Duodenal mucosa (tissue), 2 donors: ENCODE results near the gene SEMG1.

ENCODE experiments used
- H3K27ac ChIP-seq: one replicate; pipeline ENCODE4 v1.7.0; 2013; ENCODE audit warnings: low read depth, low read length
- H3K27me3 ChIP-seq, 2 donors: one replicate each; pipeline ENCODE4 v1.7.0; 2013; ENCODE audit warnings: low read length in 2 of 2, control low read depth in 1 of 2; ENCODE audit not compliant: insufficient read depth in 2 of 2, control insufficient read depth in 1 of 2
- H3K36me3 ChIP-seq, 2 donors: one replicate each; pipeline ENCODE4 v1.7.0; 2013; ENCODE audit warnings: low read length in 2 of 2, control low read depth in 1 of 2; ENCODE audit not compliant: insufficient read depth in 2 of 2, control insufficient read depth in 1 of 2
- H3K4me1 ChIP-seq, 2 donors: one replicate each; pipeline ENCODE4 v1.7.0; 2013; ENCODE audit warnings: low read length in 2 of 2, control low read depth in 1 of 2; ENCODE audit not compliant: insufficient read depth in 2 of 2, control insufficient read depth in 1 of 2
- H3K4me3 ChIP-seq, 2 donors: one replicate each; pipeline ENCODE4 v1.7.0; 2013; ENCODE audit warnings: low read length in 2 of 2, low read depth in 1 of 2
- H3K9ac ChIP-seq, 2 donors: one replicate each; pipeline ENCODE4 v1.7.0; 2013; ENCODE audit warnings: low read length in 2 of 2, low read depth in 1 of 2
- H3K9me3 ChIP-seq, 2 donors: one replicate each; pipeline ENCODE4 v1.7.0; 2013; ENCODE audit warnings: low read length in 2 of 2, control low read depth in 1 of 2; ENCODE audit not compliant: control insufficient read depth in 1 of 2

SEMG1 gene

DNA sequence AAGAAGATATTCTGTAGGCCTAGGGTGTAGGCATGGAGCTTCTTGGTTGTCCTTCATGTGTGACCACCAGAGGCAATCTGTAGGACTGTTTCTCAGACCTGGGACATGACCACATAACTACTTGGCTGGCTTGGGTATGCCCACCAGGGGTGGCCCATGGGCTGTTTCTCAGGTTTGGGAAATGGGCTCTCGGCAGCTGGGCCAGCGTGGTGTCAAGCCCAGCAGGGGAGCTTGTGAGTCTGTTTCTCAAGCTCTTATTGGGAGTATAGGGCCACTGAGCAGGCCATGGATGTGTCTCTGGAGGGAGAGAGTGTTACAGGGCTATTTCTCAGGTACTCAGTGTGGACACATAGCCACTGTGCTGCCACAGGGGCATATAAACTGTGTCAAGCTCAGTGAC, 11.8 kb downstream of the SEMG1 start:
- H3K36me3 ChIP-seq = no peaks in the 10 kb centered on the region
- H3K9me3 ChIP-seq = no peaks in the 10 kb centered on the region

DNA sequence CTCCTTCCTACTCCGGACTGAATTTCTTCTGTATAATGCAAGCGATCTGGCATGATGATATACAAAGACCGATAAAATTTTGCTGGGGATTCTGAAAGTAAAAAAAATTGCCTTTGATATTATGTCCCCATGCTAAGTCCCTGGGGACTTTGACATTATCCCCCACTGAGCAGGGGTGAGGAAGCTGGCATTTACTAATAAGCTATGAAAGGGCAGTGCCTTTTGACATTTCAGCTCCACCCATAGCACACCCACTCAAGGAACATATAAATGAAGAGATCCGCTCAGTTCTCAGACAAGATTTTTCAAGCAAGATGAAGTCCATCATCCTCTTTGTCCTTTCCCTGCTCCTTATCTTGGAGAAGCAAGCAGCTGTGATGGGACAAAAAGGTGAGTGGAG, 14.2 kb downstream of the SEMG1 start, which contains the start of gene SEMG2:
Gene SEMG2 (plus strand): TSS at position 298 of the 400 bp plus-strand sequence. CDS start 17 bp downstream, at position 315.
- Histone ChIP-seq H3K27ac (no peak within 1 kb of the TSS), H3K4me1 (no peaks in the 10 kb centered on the region), H3K36me3 (no peaks in the 10 kb centered on the region), H3K9me3 (no peaks in the 10 kb centered on the region), H3K27me3 (peaks cover 3 to 6% of the 10 kb centered on the region in 2 donors), H3K9ac (no peak within 1 kb of the TSS), H3K4me3 (no peak within 1 kb of the TSS)

More for the DNA sequence above, 11.8 kb downstream of the SEMG1 start:
- H3K27me3 ChIP-seq = peaks cover 0 to 6% of the 10 kb centered on the region in 2 donors
- H3K9ac ChIP-seq = no peak overlapping the region
- H3K27ac ChIP-seq = no peak overlapping the region
- H3K4me1 ChIP-seq = no peaks in the 10 kb centered on the region
- H3K4me3 ChIP-seq = no peak overlapping the region

DNA sequence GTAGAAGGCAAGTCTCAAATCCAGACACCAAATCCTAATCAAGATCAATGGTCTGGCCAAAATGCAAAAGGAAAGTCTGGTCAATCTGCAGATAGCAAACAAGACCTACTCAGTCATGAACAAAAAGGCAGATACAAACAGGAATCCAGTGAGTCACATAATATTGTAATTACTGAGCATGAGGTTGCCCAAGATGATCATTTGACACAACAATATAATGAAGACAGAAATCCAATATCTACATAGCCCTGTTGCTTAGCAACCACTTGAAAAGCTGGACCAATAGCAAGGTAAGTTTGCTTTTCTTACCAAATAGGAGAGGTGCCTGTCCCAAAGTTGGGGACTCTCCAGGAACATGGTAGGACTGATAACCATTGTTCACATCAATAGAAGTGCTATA, 16.3 kb downstream of the SEMG1 start:
- no peaks in the 10 kb centered on the region for H3K9me3 ChIP-seq
- H3K4me3 ChIP-seq = no peak overlapping the region
- no peaks in the 10 kb centered on the region for H3K36me3 ChIP-seq
- H3K4me1 ChIP-seq = no peaks in the 10 kb centered on the region
- no peak overlapping the region for H3K9ac ChIP-seq
- H3K27ac ChIP-seq = no peak overlapping the region
- H3K27me3 ChIP-seq = peaks cover 3 to 6% of the 10 kb centered on the region in 2 donors

DNA sequence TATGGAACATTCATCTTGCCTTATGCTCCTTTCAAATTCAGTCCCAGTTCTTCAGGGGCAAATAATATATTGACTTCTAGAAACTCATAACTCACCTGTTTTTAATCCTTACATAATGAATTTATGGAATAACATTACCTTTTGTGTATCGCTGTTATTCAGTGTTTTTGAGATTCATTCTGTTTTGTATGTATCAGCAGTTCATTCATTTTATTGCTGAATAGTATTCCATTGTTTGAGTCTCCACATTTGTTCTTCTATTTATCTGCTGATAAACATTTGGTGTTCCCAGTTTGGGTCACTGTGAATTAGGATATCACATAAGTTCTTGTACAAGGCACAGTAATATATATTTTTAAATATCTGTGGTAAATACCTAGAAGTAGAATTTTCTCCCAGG, 19.5 kb downstream of the SEMG1 start:
- H3K4me1 ChIP-seq = no peaks in the 10 kb centered on the region
- H3K9me3 ChIP-seq = no peaks in the 10 kb centered on the region
- no peak overlapping the region for H3K27ac ChIP-seq
- no peak overlapping the region for H3K9ac ChIP-seq
- no peaks in the 10 kb centered on the region for H3K36me3 ChIP-seq
- H3K4me3 ChIP-seq = no peak overlapping the region
- peaks cover 0 to 5% of the 10 kb centered on the region in 2 donors for H3K27me3 ChIP-seq

DNA sequence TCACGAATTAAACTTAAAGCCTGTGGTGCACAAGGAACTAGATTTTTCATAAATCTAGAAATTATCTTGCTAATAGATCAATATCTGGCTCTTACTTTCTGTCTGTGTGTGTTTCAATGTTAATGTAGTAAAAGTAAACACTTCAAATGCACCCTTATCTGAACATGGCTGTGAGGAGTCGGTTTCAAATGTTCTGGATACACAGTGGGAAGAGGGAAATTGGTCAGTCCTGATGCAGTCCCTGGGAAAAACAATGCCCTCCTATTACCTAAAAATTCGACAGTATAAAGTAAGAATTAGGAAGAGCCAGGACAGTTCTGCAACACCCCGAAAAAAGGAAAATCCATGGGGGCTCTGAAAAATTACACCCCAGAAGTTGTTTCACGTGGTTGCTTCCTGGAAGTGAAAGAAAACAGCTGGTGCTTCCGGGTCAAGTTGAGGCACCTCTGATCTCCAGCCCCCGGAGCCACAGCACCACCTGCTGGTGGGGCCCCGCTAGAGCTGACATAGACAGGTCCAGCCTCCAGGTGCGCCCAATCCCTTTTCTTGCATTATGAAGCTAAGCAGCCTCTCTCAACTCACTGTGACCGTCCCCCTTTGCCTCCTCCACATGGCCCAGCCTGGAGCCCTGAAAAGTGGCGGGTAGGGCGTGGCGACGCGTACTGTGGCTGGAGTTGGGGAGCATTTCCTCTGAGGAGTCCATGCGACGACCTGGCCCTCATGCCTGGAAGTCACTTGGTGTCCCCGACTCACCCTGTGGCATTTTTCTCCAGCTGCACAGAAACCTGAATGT, 22.6 kb downstream of the SEMG1 start:
- Histone ChIP-seq H3K27ac (no peak overlapping the region), H3K9ac (no peak overlapping the region), H3K36me3 (no peaks in the 10 kb centered on the region), H3K4me1 (no peaks in the 10 kb centered on the region), H3K27me3 (peaks cover 0 to 7% of the 10 kb centered on the region in 2 donors), H3K4me3 (no peak overlapping the region), H3K9me3 (peaks cover 0 to 3% of the 10 kb centered on the region in 2 donors)

DNA sequence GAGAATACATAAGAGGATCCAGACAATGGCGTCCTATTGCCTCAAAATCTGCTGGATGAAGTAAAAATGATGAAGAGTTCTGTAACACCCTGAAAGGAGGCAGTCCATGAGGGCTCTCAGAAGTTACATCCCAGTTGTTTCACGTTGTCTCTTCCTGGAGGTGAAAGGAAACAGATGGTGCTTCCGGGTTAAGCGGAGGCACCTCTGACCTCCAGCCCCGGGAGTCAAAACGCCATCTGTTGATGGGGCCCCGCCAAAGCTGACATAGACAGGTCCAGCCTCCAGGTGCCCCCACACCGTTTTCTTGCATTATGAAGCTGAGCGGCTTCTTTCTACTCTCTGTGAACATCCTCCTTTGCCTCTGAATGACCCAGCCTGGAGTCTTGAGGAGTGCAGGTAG, 23.8 kb downstream of the SEMG1 start:
- Histone ChIP-seq H3K9me3 (peaks cover 0 to 3% of the 10 kb centered on the region in 2 donors), H3K4me3 (no peak overlapping the region), H3K36me3 (no peaks in the 10 kb centered on the region), H3K9ac (no peak overlapping the region), H3K27ac (no peak overlapping the region), H3K27me3 (peaks cover under 1 to 6% of the 10 kb centered on the region in 2 donors), H3K4me1 (no peaks in the 10 kb centered on the region)

DNA sequence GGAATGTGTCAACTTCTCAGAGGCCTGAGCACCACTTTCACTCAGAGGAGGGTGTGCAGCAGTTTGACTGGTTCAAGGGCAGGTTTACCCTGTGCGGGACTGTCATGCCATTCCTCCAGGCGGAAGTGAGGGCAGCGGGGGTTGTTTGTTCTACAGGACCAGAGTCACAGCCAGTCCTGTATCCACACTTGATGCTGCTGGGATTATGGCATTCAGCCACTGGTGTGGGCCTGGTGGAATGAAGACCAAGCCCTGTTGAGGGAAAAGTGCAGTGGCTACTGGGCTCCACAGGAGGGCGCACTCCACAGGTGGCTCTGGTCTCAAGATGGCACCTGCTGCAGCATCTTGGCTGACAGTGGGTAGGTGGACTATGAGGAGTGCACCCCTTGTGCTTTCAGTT, 29.2 kb downstream of the SEMG1 start:
- H3K27me3 ChIP-seq = peaks cover 4 to 10% of the 10 kb centered on the region in 2 donors

DNA sequence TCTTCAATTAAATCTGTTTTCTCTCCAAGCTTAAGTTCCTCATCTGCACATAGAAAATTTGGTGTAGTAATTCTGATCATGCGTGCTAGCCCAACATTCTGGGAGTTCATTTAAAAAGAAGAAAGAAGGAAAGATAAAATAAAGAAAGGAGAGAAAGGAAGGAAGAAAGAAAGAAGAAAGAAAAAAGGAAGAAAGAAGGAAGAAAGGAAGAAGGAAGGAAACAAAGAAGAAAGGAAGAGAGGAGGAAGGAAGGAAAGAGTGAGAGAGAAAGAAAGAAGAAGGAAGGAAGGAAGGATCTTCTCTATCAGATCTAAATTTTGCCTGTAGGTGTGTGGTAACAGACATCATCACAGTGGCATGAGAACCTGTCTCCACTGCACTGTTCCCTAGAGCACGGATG, 31.3 kb downstream of the SEMG1 start:
- Histone ChIP-seq H3K9me3 (peaks cover 0 to 3% of the 10 kb centered on the region in 2 donors), H3K27ac (no peak overlapping the region), H3K36me3 (no peaks in the 10 kb centered on the region), H3K4me1 (no peaks in the 10 kb centered on the region), H3K9ac (no peak overlapping the region), H3K27me3 (peaks cover 4 to 6% of the 10 kb centered on the region in 2 donors), H3K4me3 (no peak overlapping the region)

More for the DNA sequence above, 29.2 kb downstream of the SEMG1 start:
- H3K4me3 ChIP-seq = no peak overlapping the region
- H3K36me3 ChIP-seq = no peaks in the 10 kb centered on the region
- no peak overlapping the region for H3K27ac ChIP-seq
- no peak overlapping the region for H3K9ac ChIP-seq
- no peaks in the 10 kb centered on the region for H3K4me1 ChIP-seq
- peaks cover 0 to 3% of the 10 kb centered on the region in 2 donors for H3K9me3 ChIP-seq

DNA sequence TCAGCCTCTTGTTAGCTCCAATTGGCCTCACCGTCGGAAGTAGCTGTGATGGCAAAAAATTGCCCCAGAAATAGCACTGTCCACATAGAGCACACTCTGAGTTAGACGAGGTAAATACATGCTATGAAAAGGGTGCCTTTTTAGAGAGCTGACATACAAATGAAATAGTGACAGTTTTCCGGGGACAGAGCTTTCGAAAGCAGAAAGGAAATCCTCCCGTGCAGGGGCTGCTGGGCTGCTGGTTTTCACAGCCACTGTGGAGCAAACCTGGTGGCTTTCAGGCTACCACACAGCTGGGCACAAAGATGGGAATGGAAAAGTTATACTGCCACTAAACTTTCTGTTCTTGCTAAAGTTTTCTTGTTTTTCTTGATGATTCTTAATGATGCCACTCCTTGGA, 39.3 kb downstream of the SEMG1 start:
- no peaks in the 10 kb centered on the region for H3K9me3 ChIP-seq
- H3K4me1 ChIP-seq = no peaks in the 10 kb centered on the region
- no peak overlapping the region for H3K27ac ChIP-seq
- H3K36me3 ChIP-seq = no peaks in the 10 kb centered on the region
- H3K9ac ChIP-seq = no peak overlapping the region
- H3K4me3 ChIP-seq = no peak overlapping the region
- peaks cover 9 to 20% of the 10 kb centered on the region in 2 donors for H3K27me3 ChIP-seq

DNA sequence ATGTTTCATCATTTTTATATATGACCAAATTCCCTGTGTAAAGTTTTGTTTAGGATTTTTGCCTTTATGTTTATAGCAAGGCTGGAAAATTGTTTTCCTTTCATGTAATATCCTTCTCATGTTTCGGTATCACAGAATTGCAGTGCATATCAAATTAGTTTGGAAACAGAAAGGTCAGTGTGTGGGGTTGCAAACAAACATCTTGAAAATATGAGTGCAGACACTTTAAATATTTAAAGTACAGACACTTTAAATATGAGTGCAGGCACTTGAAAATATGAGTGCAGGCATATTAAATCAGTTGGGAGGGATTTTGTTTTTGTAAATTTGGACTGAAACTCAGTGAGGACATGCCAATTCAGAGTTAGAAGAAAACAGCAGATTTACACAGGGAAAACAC, 41.0 kb downstream of the SEMG1 start:
- H3K4me1 ChIP-seq = no peaks in the 10 kb centered on the region
- no peaks in the 10 kb centered on the region for H3K36me3 ChIP-seq

More for the DNA sequence above, 41.0 kb downstream of the SEMG1 start:
- H3K4me3 ChIP-seq = no peak overlapping the region
- no peak overlapping the region for H3K9ac ChIP-seq
- H3K27me3 ChIP-seq = peaks cover 9 to 20% of the 10 kb centered on the region in 2 donors
- no peak overlapping the region for H3K27ac ChIP-seq
- no peaks in the 10 kb centered on the region for H3K9me3 ChIP-seq
